HG02759 (cell line): ENCODE measurements around the gene CUX1.
"Not testable (repeated sequence)": the region's sequence is repeated elsewhere in the genome, so short reads cannot be mapped to it uniquely, and the experiment has no call there.

Experiments used
- ATAC-seq: cut with Tn5 transposase; IDR thresholded peaks from one replicate; pipeline ENCODE4 v1.9.1; 2021; ENCODE audit warnings: mild to moderate bottlenecking, moderate library complexity; ENCODE audit not compliant: unreplicated experiment

Gene CUX1

DNA sequence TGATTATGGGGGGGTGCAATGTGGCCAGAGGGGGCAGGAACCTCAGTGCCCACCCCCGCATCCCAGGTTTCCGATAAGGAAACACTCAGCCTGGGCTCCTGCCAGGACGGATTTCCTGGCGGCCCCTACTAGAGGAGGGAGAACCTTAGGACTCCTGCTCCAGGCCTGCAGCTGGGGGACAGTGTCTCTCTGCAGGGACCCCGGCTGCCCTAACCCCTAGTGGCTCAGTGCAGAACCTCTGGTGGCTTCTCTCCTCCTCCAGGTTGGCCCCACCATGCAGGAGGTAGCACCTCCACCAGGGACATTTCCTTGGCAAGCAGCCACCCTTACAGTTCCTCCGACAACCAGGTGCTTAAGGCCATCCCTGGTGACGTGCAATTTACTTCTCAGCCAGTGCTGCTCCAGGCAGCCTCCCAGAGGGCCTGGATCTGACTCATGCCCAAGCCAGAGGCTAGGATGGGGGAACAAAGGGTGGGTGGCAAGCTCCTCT is 501.1 kb downstream of the CUX1 start:
- no peak for ATAC-seq

DNA sequence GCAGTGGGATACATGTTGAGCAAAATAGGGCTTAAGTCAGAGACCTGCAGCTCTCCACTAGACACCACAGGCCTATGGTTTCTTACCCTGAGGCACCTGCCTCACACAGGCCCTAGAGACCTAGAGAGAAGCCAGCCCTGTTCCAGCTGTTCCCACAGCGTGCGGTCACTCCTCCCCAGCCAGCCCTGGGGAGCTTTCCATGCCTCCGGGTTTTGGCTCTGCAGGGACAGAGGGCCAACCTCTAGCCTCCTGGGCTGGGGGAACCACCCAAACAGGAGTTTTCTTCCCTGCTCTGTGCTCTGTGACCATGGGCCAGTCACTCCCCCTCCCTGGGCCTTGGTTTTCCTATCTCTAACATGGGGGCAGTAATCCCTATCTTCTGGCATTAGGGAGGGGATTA is 502.2 kb downstream of the CUX1 start:
- ATAC-seq = no peak

DNA sequence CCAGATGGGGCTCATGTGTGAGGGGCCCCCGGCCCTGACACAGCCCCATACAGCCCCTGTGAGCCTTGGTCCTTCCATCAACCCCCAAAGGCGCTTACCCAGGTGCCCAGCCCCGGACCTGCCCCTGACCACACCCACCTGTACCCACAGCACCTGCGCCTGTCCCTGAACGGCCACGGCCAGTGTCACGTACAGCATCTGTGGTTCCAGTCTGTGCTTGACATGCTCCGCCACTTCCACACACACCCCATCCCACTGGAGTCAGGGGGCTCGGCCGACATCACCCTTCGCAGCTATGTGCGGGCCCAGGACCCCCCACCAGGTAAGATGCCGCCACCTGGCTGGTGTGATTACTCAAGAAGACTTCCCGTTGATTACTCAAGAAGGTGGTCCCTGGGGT is 502.8 kb downstream of the CUX1 start:
- no peak for ATAC-seq

DNA sequence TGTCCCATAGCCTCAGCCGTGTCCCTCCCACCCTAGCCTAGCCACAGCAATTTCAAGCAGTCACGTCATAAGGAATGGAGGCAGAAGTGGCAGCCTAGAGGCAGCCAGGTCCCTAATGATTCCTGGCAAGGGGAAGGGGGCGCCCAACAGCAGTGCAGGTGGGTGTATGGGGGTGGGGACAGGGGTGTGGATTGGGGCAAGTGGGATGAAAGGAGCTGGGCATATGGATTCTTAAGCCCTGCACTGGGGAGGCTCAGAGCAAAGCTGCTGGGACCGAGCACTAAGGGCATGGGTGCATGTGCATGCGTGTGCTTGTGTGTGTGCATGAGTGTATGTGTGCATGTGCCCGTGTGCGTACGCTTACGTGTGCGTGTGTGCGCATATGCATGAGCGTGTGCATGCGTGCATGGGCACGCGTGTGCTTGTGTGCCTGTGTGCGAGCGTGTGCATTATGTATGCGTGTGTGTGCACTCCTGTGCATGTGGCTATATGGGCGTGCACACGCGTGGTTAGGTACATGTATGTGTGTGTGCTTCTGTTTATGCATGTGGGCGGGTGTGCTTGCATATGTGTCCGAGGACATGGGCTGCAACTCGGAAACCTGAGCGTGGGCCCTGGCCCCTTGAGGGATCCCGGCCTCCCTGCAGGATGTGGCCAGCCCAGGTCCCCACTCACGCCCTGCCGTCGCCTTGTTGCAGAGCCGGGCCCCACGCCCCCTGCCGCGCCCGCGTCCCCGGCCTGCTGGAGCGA is 503.4 kb downstream of the CUX1 start:
- ATAC-seq = no peak

DNA sequence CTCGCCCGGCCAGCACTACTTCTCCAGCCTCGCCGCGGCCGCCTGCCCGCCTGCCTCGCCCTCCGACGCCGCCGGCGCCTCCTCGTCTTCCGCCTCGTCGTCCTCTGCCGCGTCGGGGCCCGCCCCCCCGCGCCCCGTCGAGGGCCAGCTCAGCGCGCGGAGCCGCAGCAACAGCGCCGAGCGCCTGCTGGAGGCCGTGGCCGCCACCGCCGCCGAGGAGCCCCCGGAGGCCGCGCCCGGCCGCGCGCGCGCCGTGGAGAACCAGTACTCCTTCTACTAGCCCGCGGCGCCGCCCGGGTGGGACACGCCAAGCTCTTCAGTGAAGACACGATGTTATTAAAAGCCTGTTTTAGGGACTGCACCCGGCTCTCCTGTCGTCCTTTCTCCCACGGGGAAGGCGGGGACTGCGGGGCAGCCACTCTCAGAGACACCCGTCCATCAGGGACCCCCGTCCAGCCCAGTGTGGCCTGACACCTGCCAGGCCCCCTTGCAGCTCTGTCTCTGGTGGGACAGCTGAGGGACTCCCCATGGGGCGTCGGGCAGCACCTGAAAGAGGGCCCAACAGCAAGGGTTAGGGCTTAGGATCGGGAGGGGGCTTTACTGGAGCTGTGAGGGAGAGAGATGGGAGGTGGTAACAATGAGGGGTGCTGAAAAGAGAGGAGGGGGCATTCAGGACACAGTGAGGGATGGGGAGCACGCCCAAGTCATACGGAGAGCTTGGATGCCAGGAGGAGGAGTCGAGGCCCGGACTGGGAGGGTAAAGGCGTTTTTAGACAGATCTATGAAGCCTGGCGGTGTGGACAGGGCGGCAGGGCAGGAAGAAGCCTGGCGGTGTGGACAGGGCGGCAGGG is 504.1 kb downstream of the CUX1 start:
- ATAC-seq = no peak

DNA sequence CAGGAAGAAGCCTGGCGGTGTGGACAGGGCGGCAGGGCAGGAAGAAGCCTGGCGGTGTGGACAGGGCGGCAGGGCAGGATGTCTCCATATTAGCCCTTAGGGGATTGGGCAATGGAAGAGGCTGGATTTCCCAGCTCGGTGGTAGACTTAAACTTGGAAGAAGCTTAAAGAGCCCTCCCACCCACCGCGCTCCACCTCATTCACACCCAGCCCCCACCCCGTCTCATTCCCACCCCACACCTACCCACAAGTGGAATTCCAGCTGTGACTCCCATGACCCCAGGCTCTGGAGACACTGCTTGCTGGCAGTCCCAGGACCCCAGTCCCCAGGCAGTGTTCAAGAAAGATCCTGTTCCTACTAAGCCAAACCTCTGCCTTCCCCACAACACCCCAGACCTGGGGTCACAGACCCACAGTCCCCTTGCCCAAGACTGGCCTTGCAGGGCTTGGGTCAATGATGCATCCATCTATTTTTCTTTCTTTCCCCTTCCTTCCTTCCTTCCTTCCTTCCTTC is 504.8 kb downstream of the CUX1 start:
- no peak for ATAC-seq

DNA sequence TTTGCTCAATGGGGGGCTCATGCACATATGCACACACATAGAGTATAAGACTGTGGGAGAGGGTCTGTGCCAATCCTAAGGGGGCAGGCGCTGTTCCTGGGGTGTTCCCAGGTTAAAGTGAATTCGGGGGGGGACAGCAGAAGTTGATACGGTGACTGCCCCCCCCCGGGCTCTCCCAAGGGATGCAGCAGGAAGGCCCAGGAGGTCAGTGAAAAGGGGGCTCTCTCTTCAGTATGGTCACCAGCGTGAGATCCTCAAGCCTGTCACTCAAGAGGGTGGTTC is 506.4 kb downstream of the CUX1 start:
- ATAC-seq = no peak

DNA sequence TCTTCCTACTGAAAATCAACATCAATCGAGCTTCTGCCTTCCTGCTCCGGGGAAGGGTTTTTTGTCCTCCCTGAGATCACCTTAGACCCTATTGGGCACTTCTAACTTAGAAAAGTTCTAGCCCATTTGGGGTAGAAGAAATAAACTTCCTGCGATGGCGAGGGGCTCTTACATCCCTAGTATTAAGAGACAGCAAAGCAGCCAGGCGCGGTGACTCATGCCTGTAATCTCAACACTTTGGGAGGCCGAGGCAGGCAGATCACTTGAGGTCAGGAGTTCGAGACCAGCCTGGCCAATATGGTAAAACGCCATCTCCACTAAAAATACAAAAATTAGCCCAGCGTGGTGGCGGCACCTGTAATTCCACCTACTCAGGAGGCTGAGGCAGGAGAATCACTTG is 507.7 kb downstream of the CUX1 start:
- not testable (repeated sequence) for ATAC-seq

DNA sequence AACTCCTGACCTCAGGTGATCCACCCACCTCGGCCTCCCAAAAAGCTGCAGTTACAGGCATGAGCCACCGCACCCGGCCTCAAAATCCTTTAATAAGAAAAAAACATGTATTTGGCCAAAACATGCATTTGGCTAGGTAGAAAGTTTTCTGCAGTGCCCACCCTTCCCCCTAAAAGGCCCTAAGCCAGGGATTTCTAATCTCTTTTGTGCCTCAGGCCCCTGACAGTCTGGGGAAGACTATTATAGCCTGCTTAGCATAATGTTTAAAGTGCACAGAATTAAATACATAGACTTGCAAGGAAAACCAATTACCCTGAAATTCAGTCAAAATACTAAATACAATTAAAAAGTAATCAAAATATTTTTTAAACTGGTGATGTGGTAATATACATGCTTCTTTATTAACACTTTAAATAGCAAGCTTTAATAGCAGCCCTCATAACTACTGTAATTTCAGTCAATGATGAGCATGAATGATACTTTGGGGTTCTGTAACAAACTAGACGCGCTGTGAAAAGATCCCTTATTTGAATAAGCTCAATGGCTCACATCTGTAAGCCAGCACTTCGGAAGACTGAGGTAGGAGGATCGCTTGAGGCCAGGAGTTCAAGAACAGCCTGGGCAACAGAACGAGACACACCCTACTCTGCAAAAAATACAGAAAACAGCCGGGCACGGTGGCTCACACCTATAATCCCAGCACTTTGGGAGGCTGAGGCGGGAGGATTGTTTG is 508.9 kb downstream of the CUX1 start:
- ATAC-seq = no peak

DNA sequence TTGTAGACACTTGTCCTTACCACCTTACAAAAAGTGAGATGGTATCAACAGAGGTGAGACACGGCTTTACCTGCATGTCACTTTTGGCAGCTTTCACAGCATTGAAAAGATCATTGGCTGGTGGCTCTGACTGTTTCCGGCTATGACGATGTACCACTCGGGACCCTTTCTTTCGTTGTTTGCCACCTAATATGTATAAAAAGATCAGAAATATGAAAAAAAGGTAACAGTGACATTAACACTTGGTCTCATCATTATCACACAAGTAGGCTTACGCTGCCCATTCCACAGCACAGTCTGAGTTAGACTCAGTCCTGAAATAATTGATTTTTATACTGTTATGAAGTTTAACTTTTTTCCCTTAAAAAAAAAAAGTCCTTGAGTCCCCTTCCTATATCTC is 509.8 kb downstream of the CUX1 start:
- not testable (repeated sequence) for ATAC-seq

DNA sequence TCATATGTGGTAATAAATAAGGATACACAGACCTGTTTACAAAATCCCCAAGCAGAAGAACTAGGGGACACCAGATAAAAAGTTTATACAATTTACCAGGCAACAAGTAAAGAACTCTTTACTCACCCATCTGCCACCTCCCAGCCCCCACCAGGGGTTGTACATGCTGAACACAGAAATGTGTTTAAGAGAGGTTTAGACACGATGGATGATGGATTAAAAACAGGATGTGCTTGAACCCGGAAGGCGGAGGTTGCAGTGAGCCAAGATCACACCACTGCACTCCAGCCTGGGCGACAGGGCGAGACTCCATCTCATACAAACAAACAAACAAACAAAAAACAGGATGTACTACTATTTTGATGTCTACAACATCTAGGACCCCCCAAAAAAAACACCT is 511.4 kb downstream of the CUX1 start:
- not testable (repeated sequence) for ATAC-seq

DNA sequence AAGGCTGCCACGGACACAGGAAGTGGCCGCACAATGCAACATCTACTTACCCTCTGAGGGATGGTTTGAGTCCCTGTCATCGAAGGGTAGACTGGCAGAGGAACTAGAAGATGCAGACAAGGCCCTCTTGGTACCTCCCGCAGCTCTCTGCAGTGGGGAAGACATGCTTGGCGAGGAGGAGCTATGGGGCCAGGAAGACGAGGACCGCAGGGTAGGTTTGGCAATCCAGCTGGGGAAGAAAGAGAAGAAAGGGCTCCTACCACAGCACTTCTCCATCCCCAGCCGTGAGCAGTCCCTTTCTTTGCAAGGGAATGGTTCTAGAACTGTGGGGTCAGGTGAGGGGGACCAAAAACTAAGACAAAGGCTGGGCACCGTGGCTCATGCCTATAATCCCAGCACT is 511.9 kb downstream of the CUX1 start:
- not testable (repeated sequence) for ATAC-seq

DNA sequence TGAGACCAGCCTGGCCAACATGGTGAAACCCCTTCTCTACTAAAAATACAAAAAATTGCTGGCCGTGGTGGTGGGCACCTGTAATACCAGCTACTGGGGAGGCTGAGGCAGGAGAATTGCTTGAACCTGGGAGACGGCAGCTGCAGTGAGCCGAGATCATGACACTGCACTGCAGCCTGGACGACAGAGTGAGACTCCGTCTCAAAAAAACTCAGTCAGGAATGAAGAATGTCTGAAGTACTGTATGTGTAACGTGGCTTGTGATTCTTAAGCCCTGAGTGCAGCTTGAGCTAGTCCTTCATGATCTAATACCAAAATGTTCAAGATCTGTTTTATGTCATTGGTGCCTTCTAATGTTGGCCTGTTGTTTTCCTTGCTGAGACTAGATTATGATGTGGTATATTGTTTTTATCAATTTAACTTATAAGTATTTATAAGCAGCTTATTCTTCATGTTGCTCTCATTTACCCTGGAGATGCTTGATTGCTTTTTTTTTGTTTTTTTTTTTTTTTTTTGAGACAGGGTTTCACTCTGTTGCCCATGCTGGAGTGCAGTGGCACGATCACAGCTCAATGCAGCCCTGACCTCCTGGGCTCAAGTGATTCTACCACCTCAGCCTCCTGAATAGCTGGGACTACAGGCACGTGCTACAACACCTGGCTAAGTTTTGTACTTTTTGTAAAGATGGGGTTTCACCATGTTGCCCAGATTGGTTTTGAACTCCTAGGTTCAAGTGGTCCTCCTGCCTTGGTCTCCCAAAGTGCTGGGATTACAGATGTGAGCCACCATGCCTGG is 513.4 kb downstream of the CUX1 start:
- not testable (repeated sequence) for ATAC-seq
